GM20431 (cell line): Measurements from ENCODE around the gene CDC42EP2.
"Not testable (repeated sequence)": the region's sequence is repeated elsewhere in the genome, so short reads cannot be mapped to it uniquely, and the experiment has no call there.

Experiments used
- in situ Hi-C: fragments of 300-500 bp; cut with MseI, MboI; formaldehyde crosslinking; loops from one replicate; pipeline ENCODE4 v1.15.0; 2020; ENCODE audit warnings: low sequenced_read_pairs; ENCODE audit not compliant: unreplicated experiment

CDC42EP2 gene

DNA sequence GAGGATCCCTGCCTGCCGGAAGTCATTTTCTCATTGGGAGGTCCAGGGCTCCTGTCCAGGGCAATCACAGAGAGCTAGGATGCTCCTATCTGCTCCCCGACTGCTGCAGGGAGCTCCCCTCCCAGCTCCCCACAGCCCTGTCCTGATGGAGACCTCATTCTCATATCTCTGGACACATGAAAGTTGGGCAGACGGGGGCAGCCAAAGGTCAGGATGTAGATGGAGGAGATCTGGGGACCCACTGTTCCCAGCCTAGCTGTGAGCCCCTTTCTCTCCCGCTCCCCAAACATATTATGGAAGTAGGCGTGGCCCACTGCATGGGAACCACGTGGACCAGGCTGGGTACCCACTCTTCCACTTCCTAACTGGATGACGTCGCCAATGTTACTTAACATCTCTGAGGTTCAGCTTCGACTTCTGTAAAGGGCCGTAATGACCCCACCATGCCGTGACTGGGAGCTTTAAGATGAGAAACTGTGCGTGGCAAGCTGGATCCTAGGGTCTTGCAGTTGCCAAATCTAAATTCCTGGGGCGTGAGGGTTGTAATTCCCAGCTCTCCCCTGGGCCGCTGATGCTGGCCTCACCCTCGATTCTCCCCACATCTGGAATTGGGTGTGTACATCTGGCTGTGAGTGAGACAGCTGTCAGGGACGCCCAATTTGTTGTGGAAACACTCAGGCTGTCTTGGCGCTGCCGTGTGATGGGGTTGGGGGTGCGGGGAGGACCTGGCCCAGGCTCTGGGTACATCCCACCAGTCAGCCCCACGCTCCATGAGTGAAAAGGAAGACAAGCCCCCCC, 1.8 kb downstream of the CDC42EP2 start:
- in situ Hi-C loops, result no loop called here

DNA sequence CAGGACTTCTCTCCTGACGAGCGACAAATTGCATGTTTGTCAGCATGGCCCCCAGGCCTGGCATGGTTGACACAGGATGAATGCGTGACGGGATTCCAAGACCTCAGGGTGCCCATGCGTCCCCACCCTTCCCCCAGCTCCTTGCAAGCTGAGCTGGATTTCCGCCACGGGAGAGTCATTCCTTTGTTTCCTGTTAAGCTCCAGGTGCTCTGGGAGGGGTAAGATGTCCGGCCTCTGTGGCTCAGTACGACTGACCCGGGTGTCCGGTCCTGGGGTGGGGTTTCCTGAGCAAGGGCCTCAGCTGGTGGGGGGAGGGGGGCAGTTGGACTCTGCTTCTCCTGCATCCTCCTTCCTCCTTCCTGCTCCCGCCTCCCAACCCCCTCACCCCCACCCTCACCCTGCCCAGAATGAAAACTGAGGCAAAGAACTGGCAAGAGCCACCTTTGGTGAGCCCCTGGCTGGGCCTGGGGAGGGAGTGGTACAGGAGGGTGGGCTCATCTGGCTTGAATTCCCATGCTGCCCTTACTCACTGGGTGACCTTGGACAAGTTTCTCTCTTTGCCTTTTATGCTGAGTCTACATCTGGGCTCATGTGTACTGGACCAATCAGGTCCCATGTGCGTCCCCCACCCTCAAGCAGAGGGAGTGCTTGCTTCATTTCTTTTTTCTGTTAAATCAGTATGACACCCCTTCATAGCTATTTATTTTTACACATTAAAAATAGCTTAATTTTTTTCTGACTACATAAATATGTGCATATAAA, 2.5 kb downstream of the CDC42EP2 start:
- in situ Hi-C loops, result no loop called here

- in situ Hi-C loops, result no loop called here
These were observed 5.9 kb downstream of the CDC42EP2 start for GRCh38 chr11:65320386-65321075.

GRCh38 chr11:65321076-65321475, 6.4 kb downstream of the CDC42EP2 start:
- in situ Hi-C loops, result no loop called here

DNA sequence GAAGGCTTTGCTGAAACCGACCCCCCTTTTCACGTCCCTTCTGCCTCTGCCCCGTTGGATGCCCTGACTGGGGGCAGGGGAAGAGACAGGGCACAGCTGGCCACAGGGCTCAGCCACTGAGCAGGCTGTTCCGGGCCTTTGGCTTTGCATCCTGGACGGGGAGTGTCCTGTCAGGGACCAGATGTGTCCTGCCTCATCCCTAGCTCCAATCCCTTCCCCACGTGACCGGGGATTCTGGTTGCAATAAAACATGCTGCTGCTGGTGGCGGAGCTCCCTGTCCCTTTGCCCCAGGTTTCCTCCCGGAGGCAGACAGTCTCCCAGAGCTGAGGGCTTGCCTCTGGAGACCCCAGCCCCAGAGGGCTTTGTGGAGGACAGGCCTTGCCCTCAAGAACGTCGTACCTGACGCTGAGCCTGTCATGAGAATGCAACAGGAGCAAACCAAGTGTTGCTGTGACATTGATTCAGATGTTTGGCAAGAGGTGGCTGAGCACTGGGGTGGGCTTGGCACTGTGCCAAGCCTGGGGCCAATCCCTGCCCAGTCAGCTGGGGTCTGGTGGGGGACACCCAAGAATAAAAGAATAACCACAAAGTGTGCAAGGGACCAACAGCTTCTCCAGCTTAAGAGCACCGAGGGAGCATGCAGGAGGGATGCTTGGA, 7.3 kb downstream of the CDC42EP2 start:
- in situ Hi-C loops, result no loop called here

- in situ Hi-C loops, result no loop called here
These were observed 9.1 kb downstream of the CDC42EP2 start for GRCh38 chr11:65323813-65324212.

DNA sequence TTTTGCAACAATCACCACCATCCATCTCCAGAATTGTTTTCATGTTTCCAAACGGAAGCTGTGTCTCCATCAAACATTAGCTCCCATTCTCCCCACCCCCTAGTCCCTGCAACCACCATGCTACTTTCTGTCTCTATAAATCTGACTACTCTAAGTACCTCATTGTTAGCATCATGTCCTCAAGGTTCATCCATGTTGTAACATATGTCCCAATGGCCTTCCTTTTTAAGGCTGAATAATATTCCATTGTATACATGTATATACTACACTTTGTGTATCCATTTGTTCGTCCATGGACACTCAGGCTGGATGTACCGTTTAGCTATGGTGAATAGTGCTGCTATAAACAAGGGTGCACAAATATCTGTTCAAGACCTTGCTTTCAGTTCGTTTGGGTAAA, 10.8 kb downstream of the CDC42EP2 start:
- in situ Hi-C loops, result no loop called here

GRCh38 chr11:65327021-65327420, 12.4 kb downstream of the CDC42EP2 start:
- in situ Hi-C loops, result no loop called here

GRCh38 chr11:65329478-65329877, 14.8 kb downstream of the CDC42EP2 start:
- in situ Hi-C loops, result no loop called here

DNA sequence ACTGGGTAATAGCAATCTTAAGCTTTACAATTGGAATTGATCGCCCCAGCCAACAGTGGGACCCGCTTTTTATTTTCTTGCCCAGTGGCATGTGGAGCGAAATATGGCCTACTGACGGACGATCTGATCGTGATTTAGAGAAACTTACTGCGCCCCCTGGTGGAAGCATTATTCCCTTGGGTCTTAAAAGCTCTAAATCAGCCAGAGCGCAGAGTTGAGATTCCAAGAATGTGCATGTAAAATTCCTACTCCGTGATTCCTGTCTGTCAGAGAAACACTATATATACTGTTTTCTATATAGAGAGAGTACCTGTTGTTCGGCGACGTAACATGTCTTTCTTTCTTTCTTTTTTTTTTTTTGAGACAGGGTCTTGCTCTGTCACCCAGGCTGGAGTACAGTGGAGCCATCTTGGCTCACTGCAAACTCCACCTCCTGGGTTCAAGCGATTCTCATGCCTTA, 15.3 kb downstream of the CDC42EP2 start:
- in situ Hi-C loops, result no loop called here

GRCh38 chr11:65330544-65330943, 15.9 kb downstream of the CDC42EP2 start:
- in situ Hi-C loops, result no loop called here

DNA sequence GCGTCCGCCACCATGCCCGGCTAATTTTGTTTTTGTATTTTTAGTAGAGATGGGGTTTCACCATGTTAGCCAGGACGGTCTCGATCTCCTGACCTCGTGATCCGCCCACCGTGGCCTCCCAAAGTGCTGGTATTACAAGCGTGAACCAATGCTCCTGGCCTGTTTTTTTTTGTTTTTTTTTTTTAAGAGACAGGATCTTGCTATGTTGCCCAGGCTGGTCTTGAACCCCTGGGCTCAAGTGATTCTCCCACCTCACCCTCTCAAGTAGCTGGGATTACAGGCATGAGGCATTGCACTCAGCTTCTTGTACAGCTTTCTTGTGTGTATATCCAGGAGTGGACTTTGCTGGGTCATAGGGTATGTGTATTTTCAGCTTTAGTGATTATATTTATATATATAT, 17.9 kb downstream of the CDC42EP2 start:
- in situ Hi-C loops, result not testable (repeated sequence)

DNA sequence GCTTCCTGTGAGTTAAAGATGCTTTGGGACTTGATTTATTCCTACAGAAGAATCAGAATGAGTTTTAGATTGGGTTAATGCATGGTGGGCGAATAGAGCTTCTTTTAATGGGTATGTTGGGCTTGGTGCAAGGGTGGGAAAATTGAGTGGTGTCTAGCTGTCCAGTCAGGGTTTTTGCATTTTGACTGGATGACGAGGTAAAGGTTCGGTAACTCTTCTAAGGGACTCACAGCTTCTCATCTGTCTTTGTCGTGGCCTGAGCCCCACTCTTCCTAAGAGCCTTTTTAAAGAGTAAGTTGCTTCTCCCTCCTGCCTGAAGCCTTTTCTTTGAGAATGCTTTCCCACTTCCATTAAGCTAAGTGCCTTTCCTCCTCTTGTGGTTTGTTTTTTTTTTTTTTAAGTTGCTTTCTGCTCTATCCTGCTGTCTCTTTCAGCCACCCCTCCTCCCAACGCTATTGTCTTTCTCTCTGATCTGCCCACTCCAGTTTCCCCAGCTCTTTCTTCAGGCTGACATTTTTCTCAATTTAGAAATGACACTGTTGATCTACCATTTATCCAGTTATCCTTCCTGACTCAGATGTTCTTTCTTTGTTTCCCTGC, 20.1 kb downstream of the CDC42EP2 start:
- in situ Hi-C loops, result no loop called here

GRCh38 chr11:65338676-65339075, 24.0 kb downstream of the CDC42EP2 start:
- in situ Hi-C loops, result no loop called here

DNA sequence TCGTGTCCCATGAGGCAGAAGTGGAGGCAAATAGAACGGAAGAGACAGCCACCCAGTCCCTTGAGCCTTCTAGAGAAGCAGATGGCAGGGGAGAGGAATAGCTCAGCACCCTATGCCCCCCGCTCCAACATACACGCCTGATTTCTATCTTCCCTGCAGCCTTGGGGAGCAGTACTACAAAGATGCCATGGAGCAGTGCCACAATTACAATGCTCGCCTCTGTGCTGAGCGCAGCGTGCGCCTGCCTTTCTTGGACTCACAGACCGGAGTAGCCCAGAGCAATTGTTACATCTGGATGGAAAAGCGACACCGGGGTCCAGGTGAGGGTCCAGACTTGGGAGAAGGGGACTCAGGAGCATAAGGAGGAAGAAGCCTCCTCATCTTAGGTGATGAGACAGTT, 25.6 kb downstream of the CDC42EP2 start:
- in situ Hi-C loops, result no loop called here

- in situ Hi-C loops, result no loop called here
These were observed 27.2 kb downstream of the CDC42EP2 start for GRCh38 chr11:65341856-65342255.

- in situ Hi-C loops, result no loop called here
These were observed 36.8 kb downstream of the CDC42EP2 start for GRCh38 chr11:65351511-65351910.

DNA sequence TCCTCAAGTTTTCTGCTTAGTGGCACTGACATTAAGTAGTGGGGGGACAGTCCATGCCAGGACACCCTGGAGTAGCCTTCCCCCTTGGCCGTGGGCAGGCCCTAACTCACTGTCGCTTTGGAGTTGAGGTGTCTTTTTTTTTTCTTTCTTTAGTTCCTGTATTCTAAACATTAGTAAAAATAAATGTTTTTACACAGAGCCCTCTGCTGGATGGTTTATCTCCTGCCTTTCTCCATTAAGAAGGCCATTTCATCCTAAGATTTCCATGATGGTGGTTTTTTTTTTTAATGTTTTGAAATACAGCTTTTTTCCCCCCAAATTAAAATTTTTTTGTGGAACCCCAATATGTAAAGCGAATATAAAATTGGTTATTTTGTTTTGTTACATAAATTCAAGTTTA, 38.1 kb downstream of the CDC42EP2 start:
- in situ Hi-C loops, result no loop called here

DNA sequence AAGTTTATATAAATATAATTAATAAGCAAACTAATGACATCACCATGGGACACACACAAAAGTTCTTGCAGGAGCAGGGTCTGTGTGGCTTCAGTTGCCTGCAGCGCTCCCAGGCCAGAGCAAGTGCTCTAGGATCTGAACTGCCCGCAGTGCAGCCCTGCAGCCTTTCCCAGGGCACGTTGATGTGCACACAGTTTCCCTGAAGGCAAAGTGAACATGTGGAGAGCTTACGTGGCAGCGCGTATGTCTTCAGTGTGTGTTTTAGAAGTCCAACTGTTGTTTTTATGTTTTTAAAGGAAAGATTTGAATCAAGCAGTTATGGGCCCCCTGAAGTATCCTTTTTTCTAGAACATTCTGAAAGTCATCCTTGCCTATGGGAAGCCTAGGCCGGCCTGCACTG, 38.7 kb downstream of the CDC42EP2 start:
- in situ Hi-C loops, result no loop called here

- in situ Hi-C loops, result no loop called here
These were observed 39.2 kb downstream of the CDC42EP2 start for GRCh38 chr11:65353900-65354264.
